HG03095 (cell line): ENCODE data around the gene TSPAN11.
"Not testable (repeated sequence)": the region's sequence is repeated elsewhere in the genome, so short reads cannot be mapped to it uniquely, and the experiment has no call there.

ENCODE experiments used
- ATAC-seq: cut with Tn5 transposase; IDR thresholded peaks from one replicate; pipeline ENCODE4 v1.9.1; 2021; ENCODE audit warnings: moderate library complexity; ENCODE audit not compliant: unreplicated experiment

TSPAN11 gene

DNA sequence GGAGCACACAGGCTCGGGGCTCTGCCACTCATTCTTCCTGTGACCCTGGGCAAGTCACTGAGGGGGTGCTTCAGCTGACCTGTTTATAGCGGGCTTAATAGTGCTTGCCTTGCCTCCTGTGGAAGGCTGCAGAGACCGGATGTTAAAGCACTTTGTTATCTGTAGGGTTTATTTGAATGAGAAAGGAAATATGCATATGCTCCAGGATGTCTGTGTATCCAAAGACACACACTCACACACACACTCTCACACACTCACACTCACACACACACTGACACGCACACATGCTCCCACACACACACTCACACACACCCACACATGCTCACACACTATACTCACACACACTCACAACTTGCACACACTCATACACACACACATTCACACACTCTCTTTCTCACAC, 91.0 kb downstream of the TSPAN11 start:
- no peak for ATAC-seq

- no peak for ATAC-seq
Measured at GRCh38 chr12:31018106-31018789, 91.7 kb downstream of the TSPAN11 start.

DNA sequence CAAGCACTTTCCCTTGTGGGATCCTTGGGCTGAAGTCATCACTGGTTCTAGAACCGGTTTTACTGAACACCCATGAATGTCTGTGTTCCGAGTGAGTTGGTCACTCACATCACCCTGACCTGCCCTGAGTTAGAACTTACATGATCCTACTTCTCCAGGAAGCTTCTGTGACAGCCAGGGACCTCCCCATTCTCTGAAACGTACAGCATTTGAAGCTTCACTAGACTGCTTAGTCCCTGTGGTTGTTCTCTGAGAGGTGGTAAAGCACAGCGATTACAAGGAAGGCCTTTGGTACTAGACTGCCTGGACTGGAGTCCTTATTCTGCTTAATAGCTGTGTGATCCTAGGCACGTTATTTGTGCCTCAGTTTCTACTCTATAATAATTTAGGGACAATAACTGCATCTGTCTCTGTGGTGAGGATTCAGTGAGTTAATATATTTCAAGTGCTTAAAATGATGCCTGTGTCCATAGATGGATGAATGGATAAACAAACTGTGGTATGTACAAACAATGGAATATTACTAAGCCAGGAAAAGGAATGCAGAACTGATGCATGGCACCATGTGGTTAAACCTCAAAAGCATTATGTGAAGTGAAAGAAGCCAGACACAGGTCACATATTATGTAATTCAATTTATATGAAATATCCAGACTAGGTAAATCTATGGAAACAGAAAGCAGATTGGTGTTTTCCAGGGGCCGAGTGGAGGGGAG, 92.4 kb downstream of the TSPAN11 start:
- no peak for ATAC-seq

GRCh38 chr12:31019561-31019960, 93.0 kb downstream of the TSPAN11 start:
- ATAC-seq, result no peak

- ATAC-seq, result no peak
Measured at GRCh38 chr12:31019976-31020375, 93.4 kb downstream of the TSPAN11 start.

GRCh38 chr12:31020385-31021166, 94.0 kb downstream of the TSPAN11 start:
- no peak for ATAC-seq

- ATAC-seq, result no peak
Measured at GRCh38 chr12:31021181-31021580, 94.6 kb downstream of the TSPAN11 start.

DNA sequence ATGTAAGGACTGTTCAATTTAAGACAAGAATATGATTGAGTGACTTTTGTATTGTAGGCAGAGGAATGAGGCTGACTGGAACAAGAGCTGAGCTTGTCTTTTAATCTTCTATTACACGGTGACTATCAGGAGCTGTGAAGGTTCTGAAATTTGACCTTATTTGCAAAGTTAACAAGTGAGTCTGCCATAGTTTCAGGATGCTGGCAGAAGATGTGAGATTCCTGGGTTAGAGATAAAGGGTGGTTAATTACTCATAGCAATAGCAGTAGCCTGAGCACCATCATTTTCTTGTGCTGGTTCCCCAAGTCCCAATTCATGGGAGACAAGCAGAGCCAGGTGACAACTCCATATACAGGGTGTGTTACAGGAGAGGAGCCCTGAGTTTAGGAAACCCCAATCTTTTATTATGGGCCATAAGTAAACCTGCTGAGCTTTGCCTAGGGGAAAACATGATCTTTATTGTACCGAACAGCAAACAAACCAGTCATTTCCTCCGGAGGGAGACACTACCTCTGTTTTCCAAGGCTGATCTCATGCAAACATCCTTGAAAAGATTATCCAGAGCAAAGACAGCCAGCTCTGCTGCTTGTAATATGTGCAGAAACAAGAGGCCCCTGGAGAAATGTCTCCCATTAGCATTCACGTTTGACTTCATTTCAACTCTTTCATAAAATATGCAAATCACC, 95.4 kb downstream of the TSPAN11 start:
- no peak for ATAC-seq

DNA sequence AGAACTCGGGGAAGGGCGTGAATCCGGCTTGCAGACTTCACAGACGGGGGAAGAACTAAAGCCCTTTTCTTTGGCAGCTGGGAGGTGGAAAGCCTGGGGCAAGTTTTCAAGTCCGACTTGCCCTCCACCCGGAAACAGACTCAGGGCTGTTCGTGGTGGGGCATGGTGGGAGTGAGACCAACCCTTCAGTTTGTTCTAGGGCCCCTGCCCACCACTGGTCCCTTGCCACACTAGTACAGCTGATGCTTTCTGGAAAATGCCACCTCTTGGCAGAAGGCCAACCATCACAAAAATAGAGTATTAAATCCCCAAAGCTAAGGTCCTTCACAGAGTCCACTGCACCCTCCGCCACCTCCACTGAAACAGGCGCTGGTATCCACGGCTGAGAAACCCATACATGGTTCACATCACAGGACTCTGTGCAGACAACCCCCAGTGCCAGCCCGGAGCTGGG, 96.8 kb downstream of the TSPAN11 start:
- ATAC-seq, result no peak

- ATAC-seq, result no peak
Measured at GRCh38 chr12:31026202-31026601, 99.7 kb downstream of the TSPAN11 start.

GRCh38 chr12:31027006-31027405, 100.5 kb downstream of the TSPAN11 start:
- ATAC-seq, result not testable (repeated sequence)

GRCh38 chr12:31029468-31029867, 102.9 kb downstream of the TSPAN11 start:
- no peak for ATAC-seq

DNA sequence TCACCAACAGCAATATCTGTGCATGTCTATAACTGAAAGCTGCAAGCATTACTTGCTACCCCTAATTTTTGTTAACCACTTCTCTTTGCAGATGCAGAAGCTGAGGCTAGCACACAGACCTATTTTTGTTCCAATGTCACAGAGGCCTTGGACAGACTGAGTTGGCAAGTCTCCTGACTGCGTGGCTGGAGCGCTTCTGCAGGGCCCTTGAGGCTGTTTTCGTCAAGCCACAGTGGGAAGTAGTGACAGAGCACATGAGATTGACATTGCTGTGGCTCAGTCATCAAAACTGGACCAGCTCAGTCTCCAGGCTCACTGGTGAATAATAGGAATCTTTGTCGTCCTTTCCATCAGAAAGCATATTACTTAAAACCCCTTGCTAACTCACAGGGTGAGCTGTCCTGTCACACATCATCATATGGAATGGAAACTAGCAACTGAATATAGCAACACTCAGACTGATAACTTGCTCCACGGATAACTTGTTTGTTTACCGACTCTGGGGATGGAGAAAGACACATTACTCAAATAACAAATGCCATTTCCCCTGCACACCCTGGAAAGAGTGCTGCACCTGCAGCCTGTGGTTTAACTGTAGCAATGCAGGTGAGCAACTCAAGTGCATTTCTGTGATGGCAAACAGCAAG, 103.5 kb downstream of the TSPAN11 start:
- no peak for ATAC-seq

- no peak for ATAC-seq
Measured at GRCh38 chr12:31031951-31032335, 105.4 kb downstream of the TSPAN11 start.

DNA sequence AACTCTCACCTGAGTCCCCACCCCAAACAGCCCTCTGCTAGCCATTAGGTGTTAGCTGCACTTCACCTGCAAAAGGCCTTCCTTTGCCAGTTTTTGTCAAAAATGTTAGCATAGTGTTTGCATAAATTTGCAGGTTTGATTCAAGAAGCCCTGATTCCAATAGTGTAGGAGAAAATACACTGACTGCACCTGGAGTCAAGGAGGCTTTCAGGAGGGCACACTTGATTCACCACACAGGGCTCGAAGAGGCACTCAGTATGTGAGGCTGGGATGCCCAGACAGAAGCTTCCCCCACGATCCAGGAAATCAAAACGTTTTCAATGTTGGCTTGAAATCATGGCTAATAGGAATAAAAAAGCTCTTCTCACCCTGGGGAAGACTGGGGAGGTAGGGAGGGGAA, 106.6 kb downstream of the TSPAN11 start:
- no peak for ATAC-seq

- ATAC-seq, result no peak
Measured at GRCh38 chr12:31033681-31034080, 107.1 kb downstream of the TSPAN11 start.

GRCh38 chr12:31034372-31034771, 107.8 kb downstream of the TSPAN11 start:
- no peak for ATAC-seq

DNA sequence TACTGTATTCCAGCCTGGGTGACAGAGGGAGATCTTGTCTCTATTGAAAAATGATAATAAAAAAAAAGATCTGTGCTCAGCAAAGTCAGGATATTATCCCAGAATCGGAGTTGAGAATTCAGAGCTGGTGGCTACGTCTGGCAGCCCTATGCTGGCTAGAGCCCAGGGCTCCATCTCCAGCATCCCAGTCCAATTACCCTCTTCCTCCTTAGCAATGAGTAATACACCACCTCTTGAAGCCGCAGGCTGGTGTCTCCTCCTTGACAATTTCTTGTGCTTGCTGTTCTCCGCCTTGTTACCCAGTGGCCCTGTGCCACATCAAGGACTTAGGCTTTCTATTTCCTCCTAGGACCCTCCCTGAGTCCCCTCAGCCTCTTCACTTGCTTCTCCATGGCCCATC, 108.7 kb downstream of the TSPAN11 start:
- no peak for ATAC-seq

GRCh38 chr12:31035967-31036665, 109.6 kb downstream of the TSPAN11 start:
- ATAC-seq, result no peak

DNA sequence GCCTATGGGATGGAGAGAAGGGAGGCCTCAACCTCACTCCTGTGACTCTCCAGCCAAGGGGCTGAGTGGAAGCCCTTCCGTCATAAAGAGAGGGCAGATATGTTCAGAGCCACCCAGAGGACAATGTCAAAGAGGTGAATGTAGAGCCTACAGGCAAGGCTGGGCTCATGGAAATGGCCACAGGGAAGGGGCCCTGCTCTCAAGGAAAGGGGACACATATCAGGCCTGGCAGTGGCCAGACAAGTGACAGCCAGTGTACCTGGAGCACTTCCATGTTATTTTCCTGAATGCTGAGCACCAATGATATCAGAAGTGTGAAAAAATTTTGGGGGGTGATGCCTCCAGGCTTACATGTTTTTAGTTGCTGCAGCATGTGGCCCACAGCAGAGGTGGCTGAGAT, 110.5 kb downstream of the TSPAN11 start:
- no peak for ATAC-seq
